GM21717 (cell line): Measurements from ENCODE around the gene TAF1A.

Experiments
- ATAC-seq: cut with Tn5 transposase; IDR thresholded peaks from one replicate; pipeline ENCODE4 v1.9.1; 2021; ENCODE audit warnings: mild to moderate bottlenecking, moderate library complexity; ENCODE audit not compliant: unreplicated experiment

TAF1A gene

DNA sequence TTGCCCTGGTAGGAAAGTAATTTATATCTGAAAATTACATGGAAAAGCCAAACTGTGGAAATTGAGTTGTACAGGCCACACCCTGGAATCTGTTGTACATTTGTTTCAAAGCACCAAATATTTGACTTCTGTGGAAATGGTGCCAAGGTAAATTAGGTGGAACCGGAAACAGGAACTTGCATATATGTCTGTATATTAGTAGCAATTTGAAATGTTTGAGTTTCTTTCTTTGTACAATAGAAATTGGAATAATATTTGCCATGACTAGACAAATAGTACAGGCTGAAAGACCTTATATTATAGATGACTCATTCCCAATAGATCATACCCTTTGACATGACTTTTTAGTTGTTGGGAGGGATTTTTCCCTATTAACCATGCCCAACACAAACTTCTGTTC lies 10.5 kb upstream of the TAF1A start:
- no peak for ATAC-seq

DNA sequence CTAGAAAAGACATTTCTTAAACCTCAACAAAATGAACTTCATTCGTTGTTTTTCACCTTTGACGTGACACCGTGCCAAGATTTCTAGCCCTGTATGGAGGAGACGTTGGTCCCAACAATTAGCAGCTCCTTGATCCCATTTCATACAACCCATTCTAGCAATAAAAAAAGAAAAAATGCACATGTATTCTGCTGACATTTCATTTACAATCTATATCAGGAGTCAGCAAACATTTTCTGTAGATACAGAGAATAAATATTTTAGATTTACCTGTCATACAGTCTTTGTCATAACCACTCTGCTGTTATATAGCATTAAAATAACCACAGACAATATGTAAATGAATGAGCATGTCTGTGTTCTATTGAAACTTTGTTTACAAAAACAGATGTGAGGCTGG lies 7.0 kb upstream of the TAF1A start:
- no peak for ATAC-seq

DNA sequence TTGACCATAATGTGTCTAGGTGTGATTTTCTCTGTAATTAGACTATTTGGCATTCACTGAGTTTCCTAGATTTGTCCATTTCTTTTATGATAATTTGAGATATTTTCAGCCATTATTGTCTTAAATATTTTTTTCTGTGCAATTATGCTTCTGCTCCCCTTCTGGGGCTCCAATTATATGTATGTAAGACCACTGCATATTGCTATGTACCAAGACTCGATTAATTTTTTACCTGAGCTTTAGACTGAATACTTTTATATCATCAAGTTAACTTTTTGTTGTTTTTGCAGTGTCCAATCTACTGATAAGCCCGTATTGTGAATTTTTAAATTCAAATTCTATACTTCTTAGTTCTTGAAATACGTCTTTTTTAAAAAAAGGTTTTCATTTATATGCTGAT lies 5.1 kb upstream of the TAF1A start:
- no peak for ATAC-seq

DNA sequence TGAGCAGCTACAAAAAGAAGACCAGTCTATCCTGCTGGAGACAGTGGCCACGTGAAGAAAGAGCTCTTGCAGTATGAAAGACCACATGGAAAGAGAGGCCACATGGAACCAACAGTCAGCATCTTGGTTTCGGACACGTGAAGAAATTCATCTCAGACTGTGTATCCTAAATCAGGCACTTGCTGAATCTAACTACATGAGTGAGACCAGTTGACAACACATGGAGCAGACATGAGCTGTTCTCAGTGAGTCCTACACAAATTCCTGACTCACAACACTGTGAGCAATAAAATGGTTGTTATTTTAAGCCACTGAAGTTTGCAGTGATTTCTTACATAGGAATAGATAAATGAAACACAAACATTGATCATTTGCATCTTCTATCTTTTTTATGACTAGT lies 2.4 kb upstream of the TAF1A start:
- no peak for ATAC-seq

DNA sequence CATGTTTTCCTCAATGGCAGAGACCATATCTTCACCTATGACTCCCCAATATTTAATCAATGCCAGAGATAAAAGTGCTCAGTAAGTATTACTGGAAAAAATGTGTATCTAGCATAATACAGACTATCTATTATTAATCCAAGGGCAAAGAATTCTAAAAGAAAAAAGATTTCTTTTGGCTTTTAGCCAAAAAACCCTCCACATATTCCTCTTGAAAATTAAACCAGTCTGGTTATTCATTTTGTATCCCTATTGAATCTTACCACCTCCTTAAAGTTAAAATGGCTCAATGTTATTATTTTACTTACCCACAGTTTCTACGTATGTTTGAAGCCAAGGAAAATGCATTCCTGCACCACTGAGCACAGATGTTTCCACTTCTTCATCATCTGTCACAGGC lies 1.6 kb downstream of the TAF1A start:
- no peak for ATAC-seq

DNA sequence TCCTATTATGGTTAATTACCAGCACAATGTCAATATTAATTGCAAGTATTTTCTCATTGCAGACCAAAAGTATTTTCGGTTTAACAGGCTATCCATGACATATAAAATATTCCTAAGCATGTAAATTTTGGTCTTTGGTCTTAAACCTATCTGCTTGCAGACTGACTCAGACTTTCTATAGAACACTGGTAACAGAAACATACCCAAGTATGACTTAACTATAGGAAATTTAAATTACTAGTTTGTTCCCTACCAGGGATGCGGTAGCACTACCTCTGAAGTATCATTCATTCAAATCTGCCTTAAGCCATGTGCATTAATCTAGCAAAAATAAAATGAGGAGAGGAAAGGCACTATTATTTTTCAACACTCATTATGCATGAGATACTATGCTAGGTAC lies 2.9 kb downstream of the TAF1A start:
- no peak for ATAC-seq

DNA sequence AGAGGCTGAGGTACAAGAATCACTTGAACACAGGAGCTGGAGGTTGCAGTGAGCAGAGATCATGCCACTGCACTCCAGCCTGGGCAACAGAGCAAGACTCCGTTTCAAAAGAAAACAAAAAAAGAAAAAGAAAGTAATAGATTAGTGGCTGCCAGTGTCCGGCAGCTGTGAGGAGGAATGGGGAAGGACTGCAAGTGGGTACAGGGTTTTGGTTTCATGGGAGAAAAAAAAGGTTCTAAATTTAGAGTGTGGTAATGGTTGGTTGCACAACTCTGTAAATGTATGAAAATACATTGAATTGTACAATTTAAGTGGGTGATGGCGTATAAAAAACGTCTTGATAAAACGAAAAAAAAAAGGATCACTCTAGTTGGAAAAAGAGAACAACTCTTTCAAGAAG lies 6.7 kb downstream of the TAF1A start:
- peak; percentile 88 for ATAC-seq

DNA sequence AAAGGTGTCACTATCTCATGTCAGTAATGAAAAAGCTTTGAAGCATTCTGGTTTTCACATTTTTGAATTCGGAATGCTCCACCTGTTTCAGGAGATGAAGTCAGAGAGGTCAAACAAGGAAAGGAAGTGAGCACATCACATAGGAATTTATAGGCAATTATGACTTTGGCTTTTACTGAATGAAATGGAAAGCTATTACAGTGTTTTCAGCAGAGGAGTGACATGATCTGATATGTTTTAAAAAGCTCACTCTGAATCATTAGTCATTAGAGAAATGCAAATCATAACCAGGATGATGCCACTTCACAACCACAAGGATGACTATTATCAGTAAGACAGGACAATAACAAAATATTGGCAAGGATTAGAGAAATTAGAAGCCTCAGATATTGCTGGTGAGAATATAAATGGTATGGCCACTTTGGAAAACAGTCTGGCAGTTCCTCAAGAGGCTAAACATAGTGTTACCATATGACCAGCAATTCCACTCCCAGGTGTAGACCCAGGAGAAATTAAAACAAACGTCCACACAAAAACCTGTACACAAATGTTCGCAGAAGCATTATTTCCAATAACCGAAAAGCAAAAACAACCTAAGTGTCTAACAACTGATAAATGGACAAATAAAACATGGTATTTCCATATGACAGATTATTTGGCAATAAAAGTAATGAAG lies 7.5 kb downstream of the TAF1A start:
- peak; percentile 80 for ATAC-seq

DNA sequence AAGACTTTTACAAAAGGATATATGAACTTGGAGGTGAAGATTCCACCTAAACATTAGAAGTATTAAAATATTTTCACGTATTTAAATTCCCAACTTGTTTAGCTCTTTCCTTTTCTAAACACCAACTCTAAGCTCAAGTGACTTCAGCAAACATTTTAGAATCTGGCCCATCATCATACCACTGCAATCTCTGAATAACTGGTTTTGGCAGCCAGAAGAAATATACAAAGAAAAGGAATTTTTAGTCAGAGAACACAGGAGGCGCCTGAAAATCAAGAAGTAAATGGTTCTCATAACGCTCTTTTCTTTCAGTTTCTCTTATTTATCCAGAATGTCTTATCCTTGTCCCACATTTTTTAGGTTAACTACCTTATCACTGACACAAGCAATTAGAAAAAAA lies 10.4 kb downstream of the TAF1A start:
- ATAC-seq, result no peak

DNA sequence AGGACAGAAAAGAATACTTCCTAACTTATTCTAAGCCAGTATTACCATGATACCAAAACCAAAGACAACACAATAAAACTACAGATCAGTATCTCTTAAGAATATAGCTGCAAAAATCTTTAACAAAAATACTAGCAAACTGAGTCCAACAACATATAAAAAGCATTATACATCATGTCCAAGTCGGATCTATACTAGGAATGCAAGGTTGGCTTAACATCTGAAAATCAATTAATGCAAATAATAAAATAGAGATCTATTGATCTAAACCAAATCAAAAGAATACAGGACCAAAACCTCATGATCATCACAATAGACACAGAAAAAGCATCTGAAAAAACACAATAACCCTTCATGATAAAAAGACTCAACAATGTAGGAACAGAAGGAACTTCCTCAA lies 18.9 kb downstream of the TAF1A start:
- no peak for ATAC-seq

DNA sequence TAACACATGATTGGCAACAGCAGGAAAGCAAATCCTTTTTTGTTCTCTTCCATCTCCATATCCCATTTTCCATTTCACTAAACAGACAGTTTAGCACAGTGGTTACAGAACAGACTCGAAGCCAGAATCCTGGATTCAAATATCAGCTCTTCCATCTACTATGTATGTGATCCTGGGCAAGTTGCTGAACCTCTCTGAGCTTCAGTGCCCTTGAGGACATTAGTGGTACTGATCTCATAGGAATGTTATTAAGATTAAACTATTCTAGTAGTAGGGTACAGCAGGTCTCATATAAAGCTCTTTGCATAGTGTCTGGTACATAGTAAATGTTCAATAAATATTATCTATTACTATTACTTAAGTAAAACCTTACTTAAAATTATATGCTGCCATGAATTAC lies 28.1 kb downstream of the TAF1A start:
- ATAC-seq, result no peak

DNA sequence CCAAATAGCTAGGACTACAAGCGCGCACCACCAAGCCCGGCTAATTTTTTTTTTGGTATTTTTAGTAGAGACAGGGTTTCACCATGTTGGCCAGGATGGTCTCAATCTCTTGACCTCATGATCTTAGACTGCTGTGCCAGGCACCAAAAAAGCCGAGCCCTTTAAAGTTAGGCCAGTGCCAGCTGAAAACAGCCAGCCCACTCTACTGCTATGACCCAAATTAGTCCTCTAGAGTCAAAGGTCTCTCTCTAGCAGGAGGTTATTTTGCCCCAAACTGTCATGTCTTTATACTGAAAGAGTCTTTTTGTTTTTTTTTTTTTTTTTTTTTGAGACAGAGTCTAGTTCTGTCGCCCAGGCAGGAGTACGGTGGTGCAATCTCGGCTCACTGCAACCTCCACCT lies 32.2 kb downstream of the TAF1A start:
- no peak for ATAC-seq

DNA sequence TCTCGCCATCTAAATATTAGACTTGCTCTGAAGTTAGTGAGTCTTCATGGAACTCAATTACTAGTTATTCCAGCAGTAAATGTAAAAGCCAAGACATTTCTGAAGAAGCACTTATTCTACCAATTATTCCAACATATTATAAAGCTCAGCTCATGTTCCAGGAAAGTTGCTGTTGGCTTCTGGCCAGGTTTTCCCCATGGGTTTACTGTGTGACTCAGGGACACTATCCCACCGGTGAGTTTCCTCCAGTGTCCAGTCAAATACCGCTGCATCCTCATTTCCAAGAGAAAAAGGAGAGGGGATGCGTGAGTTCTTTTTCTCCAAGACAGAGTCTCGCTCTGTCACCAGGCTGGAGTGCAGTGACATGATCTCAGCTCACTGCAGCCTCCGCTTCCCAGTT lies 32.6 kb downstream of the TAF1A start:
- no peak for ATAC-seq

DNA sequence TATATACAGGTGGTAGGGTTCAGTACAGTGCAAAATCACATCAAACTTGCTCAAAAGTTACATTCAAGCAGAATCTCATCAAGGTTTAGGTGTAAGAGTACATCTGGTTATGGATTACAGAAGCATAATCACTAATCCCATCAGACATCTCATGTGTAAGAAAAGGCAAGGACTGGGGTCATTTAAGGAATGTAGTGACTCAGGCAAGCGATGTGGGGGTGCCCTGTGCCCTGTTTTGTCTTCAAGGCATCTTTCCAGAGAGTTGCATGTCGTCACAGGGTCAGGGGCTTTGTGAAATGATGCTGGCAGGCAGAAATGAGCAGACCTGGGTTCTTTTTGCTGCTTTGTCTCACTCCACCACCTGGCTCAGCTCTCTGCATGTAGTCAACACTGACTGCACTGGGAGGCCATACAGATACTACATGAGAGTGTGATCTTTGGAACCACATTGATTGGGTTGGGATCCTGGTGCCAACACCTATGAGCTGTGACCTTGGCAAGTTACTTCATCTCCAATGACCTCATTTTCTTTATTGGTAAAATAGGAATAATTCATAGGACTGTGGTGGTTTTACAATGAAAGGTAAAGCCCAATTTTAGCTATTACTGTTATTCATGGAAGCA lies 33.6 kb downstream of the TAF1A start:
- no peak for ATAC-seq

DNA sequence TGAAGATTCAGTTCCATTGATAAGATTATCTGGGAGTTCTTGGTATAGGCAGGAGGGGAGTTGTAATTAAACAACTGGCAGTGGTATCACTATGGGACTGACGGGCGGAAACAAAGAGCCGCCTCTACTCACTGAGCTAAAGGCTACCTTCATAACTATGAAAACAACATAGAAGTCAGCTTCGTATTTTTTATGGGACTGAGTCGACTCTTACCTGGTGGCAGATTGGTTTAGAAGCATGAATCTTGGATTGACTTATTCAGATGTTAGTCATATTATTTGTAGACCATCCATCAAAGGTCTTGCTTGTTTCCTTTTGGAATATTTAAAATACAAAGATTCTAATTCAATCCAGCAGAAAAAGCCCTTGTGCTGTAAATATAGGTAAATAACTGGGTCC lies 35.6 kb downstream of the TAF1A start:
- no peak for ATAC-seq

DNA sequence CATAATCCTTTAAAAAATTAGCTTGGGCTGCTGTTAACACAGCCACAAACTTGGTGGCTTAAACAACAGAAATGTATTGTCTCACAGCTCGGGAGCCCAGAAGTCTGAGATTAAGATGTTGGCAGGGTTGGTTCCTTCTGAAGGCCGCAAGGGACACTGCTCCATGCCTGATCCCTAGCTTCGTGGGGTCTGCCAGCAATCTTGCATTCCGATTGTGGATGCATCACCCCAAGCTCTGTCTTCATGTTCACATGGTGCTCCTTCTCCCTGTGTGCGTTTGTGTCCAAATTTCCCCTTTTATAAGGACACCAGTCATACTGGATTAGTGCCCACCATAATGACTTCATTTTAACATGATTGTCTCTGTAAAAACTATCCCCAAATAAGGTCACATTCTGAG lies 36.9 kb downstream of the TAF1A start:
- ATAC-seq, result no peak

DNA sequence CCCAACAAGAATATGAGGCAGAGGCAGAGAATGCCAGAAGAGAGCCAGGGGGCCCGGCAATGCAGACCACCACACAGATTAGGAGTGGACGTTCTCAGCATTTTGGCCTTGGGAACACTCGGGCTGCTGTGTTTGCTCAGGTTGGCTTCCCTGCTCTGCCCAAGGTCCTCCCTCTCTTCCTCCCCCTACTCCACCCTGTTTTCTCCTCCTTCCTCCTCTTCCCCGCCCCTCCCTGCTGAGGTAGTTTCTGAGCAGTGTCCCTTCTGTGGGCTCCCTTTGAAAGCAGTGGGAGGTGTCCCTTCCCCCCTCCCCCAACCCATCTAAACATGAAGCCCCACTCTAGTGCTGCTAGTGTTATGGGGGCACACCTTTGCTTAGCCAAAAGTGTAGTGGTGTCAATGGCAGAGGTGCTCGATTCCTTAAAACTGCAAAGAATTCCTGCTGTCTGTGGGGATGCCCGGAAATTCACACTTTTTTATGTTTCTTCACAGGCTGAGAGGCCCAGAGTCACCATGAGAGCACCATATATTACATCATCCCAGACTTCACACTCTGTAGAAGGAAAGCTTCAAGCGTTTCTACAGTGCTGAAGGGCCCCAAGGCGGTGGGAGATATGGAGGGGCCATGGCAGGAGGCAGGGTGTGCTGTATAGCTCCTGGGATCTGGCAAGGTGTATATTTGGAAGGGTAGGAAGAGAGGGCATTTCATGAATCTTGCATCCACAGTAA lies 41.6 kb downstream of the TAF1A start, which contains the start of gene HHIPL2:
Gene HHIPL2, minus strand, starts transcription at position 161 of the 728 bp plus-strand sequence. Its CDS starts 60 bp downstream, at position 101.
- no peak for ATAC-seq

DNA sequence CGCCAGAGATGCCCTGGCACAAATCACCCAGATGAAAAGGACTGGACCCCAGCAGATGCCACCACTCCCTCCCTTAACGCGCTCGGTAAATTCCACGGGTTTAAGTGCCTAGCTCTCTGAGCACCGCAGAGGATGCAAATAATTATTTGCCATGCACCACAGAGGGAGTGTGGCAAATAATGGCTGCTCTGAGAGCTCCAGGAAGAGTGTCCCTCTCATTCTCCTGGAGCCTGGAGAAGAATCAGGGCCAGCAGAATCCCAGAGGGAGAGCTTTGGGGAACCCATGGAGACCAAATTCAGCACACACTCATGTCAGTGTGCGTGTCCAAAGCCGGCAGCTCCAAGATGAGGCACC lies 42.5 kb downstream of the TAF1A start:
- ATAC-seq, result no peak

DNA sequence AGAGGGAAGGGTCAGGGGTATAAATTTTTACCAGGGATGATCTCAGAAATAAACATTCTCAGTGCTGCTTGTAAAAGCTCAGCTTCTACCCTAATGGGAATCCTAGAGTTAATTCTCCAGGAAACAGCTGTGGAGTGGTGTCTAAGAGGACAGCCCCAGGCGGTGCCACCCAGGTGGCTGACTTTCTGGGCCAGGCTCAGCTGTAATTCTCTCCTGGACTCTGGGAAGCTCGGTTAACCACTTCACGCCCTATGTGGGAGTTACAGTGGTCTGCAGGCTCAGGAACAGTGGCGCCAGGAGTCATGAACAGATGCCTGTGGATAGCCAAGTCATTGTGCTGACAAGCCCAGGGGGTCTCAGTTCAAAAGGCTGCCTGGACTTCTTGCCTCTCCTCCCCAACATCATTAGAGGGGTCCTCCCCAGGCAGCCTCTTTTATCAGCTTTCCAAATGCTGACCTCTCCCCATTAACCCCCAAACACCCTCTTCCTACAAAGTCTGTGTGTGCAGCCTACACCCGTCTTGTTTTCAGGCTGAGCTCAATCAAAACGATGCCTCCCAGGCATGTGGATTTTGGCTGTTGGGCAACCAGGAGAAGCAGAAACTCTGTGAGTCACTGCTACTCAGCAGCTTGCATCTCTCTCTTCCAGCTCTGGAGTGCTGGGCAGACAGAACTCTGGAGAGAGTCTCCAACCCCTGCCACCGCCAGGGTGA lies 43.0 kb downstream of the TAF1A start:
- no peak for ATAC-seq

DNA sequence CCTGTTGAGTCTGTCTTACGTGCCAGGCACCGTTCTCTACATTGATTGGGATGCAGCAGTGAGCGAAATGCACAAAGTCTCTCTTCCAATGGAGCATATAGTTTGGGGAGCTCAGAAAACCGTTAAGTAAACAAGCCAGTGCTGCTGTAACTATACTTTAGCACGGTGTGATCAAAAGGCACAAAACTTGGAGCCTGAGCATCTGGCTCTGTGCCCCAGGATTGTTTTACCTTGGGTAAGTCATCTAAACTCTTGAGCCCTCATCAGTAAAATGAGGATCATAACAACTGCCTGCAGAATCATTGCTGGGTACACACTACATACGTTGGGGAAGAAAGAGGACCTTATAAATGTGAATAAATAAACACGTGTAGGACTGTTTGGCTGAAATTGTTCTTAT lies 43.6 kb downstream of the TAF1A start:
- ATAC-seq, result no peak

DNA sequence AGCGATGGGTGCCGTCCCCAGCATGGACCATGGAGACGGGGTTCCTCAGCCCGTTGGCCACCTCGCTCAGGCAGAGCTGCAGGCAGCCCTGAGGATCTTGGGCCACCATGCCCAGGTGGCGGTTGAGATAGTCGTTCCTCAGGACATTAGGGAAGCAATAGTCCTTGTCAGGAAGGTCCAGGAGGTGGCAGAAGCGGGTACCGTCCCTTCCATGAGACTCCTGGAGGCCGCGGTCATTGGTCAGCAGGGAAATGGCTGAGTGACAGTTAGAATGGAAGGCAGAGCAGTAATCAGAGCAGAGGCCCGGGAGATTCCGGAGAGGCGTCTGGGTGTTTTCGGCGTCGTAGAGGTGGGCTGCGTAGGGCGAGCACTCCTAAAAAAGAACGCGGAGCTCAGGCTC lies 45.9 kb downstream of the TAF1A start:
- ATAC-seq, result no peak

DNA sequence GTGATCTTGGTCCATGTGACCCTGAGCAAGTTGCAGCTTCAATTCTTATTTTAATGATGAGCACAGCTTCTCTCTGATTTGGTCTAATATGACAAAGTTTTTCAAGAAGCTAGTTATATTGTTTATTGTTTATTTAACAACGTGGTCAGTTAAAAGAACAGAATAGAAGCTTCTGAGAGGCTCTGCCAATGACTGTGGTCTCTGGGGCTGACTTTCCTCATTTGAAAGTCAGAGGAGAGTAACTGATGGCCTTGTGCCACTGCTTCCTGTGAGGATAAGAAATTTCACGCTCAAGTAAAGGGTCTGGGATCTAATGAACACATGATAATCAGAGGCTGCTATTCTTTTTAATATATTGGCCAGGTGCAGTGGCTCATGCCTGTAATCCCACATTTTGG lies 49.1 kb downstream of the TAF1A start:
- ATAC-seq, result no peak
